SK-N-SH (cell line): Measurements from ENCODE around the gene TMPRSS12. TPM values are rescaled to one million over a fixed set of nuclear protein-coding genes. Genes with fewer than 3 reads are reported as not detected.

Experiments used
- CTCF ChIA-PET: fragments of 300-600, 350-600 bp; formaldehyde crosslinking; extraction: SDS; loops from one replicate; lab custom pipeline; 2021; lab: Yijun Ruan, JAX
- POLR2A ChIA-PET: fragments of 350-600 bp; sonication (Branson Sonifier 250); formaldehyde crosslinking; extraction: SDS; loops from one replicate; lab custom pipeline; 2020; ENCODE audit warnings: antibody characterized with exemption, inconsistent platforms; lab: Yijun Ruan, JAX
- DNase-seq: peaks from one replicate; pipeline ENCODE4 v3.0.0; 2012
- H2AFZ ChIP-seq: fragments of 200-600 bp; sonication (generic); 2 replicates; pipeline ENCODE4 v1.8.1; 2016; ENCODE audit warnings: antibody characterized with exemption, mild to moderate bottlenecking, low read depth
- H3F3A ChIP-seq: fragments of 200-600 bp; sonication (generic); replicated peaks from 2 replicates; pipeline ENCODE3; 2016; ENCODE audit warnings: antibody characterized with exemption, mild to moderate bottlenecking; ENCODE audit not compliant: insufficient read depth
- H3K27ac ChIP-seq, 2 experiments: fragments of 200-500 bp in 1 of 2; fragments of 200-600 bp in 1 of 2; sonication (Bioruptor generic) in 1 of 2; sonication (generic), shearing (Covaris generic) in 1 of 2; 2 replicates each; pipeline versions ENCODE4 v1.5.1 to v1.6.1; 2014 to 2016; ENCODE audit warnings: low read depth in 2 of 2, inconsistent platforms in 1 of 2, low read length in 1 of 2, mild to moderate bottlenecking in 1 of 2, mixed read lengths in 1 of 2
- H3K27me3 ChIP-seq: fragments of 200-600 bp; sonication (generic), shearing (Covaris generic); 2 replicates; pipeline ENCODE4 v1.6.1; 2016; ENCODE audit warnings: mixed run types; ENCODE audit not compliant: insufficient read depth
- H3K36me3 ChIP-seq, 2 experiments: fragments of 200-500 bp in 1 of 2; fragments of 200-600 bp in 1 of 2; sonication (Bioruptor generic) in 1 of 2; sonication (generic) in 1 of 2; replicated peaks in 1 of 2; 2 replicates each; pipeline versions ENCODE3 to v1.5.1; 2014 to 2016; ENCODE audit warnings: low read length in 1 of 2, mild to moderate bottlenecking in 1 of 2; ENCODE audit not compliant: insufficient read depth in 2 of 2, control insufficient read depth in 1 of 2
- H3K4me1 ChIP-seq, 2 experiments: fragments of 200-500 bp in 1 of 2; fragments of 200-600 bp in 1 of 2; sonication (Bioruptor generic) in 1 of 2; sonication (generic), shearing (Covaris generic) in 1 of 2; 2 replicates each; pipeline versions ENCODE4 v1.5.1 to v1.6.1; 2014 to 2016; ENCODE audit warnings: low read depth in 1 of 2, low read length in 1 of 2, mixed run types in 1 of 2; ENCODE audit not compliant: insufficient read depth in 2 of 2, control insufficient read depth in 1 of 2
- H3K4me2 ChIP-seq: fragments of 200-600 bp; sonication (generic), shearing (Covaris generic); 2 replicates; pipeline ENCODE4 v1.6.1; 2017; ENCODE audit warnings: mixed run types
- H3K4me3 ChIP-seq, 2 experiments: fragments of 200-500 bp in 1 of 2; fragments of 200-600 bp in 1 of 2; sonication (Bioruptor generic) in 1 of 2; sonication (generic), shearing (Covaris generic) in 1 of 2; 2 replicates each; pipeline versions ENCODE4 v1.5.1 to v1.8.1; 2014 to 2016; ENCODE audit warnings: low read depth in 2 of 2, inconsistent platforms in 1 of 2, low read length in 1 of 2, mild to moderate bottlenecking in 1 of 2, mixed read lengths in 1 of 2, moderate library complexity in 1 of 2
- H3K79me2 ChIP-seq: fragments of 200-600 bp; sonication (generic); 2 replicates; pipeline ENCODE4 v1.8.1; 2017; ENCODE audit warnings: mild to moderate bottlenecking; ENCODE audit not compliant: insufficient read depth
- H3K9ac ChIP-seq: fragments of 200-600 bp; sonication (generic); 2 replicates; pipeline ENCODE4 v1.6.1; 2017; ENCODE audit warnings: mixed run types
- H3K9me2 ChIP-seq: fragments of 200-600 bp; sonication (generic); 2 replicates; pipeline ENCODE4 v1.6.1; 2017; ENCODE audit warnings: mixed run types
- H3K9me3 ChIP-seq: fragments of 200-600 bp; sonication (generic); 2 replicates; pipeline ENCODE4 v1.6.1; 2017; ENCODE audit warnings: mixed run types, mild to moderate bottlenecking, moderate library complexity
- H4K20me1 ChIP-seq: fragments of 200-600 bp; sonication (generic); 2 replicates; pipeline ENCODE4 v1.6.1; 2017; ENCODE audit warnings: mild to moderate bottlenecking, mixed run types; ENCODE audit not compliant: insufficient read depth
- CHD2 ChIP-seq: fragments of 150-350 bp; IDR thresholded peaks from 2 replicates; pipeline ENCODE4 v1.6.1; 2018; ENCODE audit warnings: low read length; ENCODE audit not compliant: partially characterized antibody
- FOXJ3 ChIP-seq: sonication (generic); formaldehyde crosslinking; IDR thresholded peaks from 2 replicates; pipeline ENCODE4 v1.5.1; 2020; ENCODE audit warnings: mild to moderate bottlenecking, missing genetic modification reagents
- FOXM1 ChIP-seq: IDR thresholded peaks from 2 replicates; pipeline ENCODE4 v1.4.0; 2012; ENCODE audit warnings: low read depth, mild to moderate bottlenecking
- GABPA ChIP-seq: IDR thresholded peaks from 2 replicates; pipeline ENCODE4 v1.4.0; 2012; ENCODE audit warnings: low read depth, mild to moderate bottlenecking
- GATA2 ChIP-seq: sonication (generic); formaldehyde crosslinking; IDR thresholded peaks from 2 replicates; pipeline ENCODE4 v1.5.0; 2020; ENCODE audit warnings: mild to moderate bottlenecking, missing genetic modification reagents
- JUND ChIP-seq: IDR thresholded peaks from 2 replicates; pipeline ENCODE4 v1.4.0; 2012
- MEF2A ChIP-seq: IDR thresholded peaks from 2 replicates; pipeline ENCODE4 v1.4.0; 2012; ENCODE audit warnings: low read depth, borderline replicate concordance
- MXI1 ChIP-seq: IDR thresholded peaks from 2 replicates; pipeline ENCODE4 v1.6.1; 2012; ENCODE audit warnings: mild to moderate bottlenecking, low read depth, low read length, improper control_type of control experiment
- NRF1 ChIP-seq: IDR thresholded peaks from 2 replicates; pipeline ENCODE4 v1.6.1; 2012; ENCODE audit warnings: low read depth, mild to moderate bottlenecking, low read length
- POLR2AphosphoS5 ChIP-seq: IDR thresholded peaks from 2 replicates; pipeline ENCODE4 v1.6.1; 2012; ENCODE audit warnings: low read depth, low read length
- RAD21 ChIP-seq: IDR thresholded peaks from 2 replicates; pipeline ENCODE4 v1.6.1; 2012; ENCODE audit warnings: mild to moderate bottlenecking, low read length
- RFX5 ChIP-seq: IDR thresholded peaks from 2 replicates; pipeline ENCODE4 v1.6.1; 2012; ENCODE audit warnings: mild to moderate bottlenecking, improper control_type of control experiment, low read length
- SMC3 ChIP-seq: IDR thresholded peaks from 2 replicates; pipeline ENCODE4 v1.6.1; 2012; ENCODE audit warnings: low read depth, low read length, improper control_type of control experiment
- TAF1 ChIP-seq: IDR thresholded peaks from 2 replicates; pipeline ENCODE4 v1.6.1; 2012; ENCODE audit warnings: low read depth, mild to moderate bottlenecking, low read length, moderate library complexity, borderline replicate concordance
- TCF12 ChIP-seq: IDR thresholded peaks from 2 replicates; pipeline ENCODE4 v1.4.0; 2012
- TEAD4 ChIP-seq: IDR thresholded peaks from 2 replicates; pipeline ENCODE4 v1.4.0; 2012; ENCODE audit warnings: mild to moderate bottlenecking, borderline replicate concordance; ENCODE audit not compliant: insufficient read depth
- USF2 ChIP-seq: fragments of 150-350 bp; IDR thresholded peaks from 2 replicates; pipeline ENCODE4 v1.6.1; 2017; ENCODE audit warnings: antibody characterized with exemption, low read length, low read depth, borderline replicate concordance
- WGBS: methylation state at CpG from one replicate; pipeline ENCODE4 v1.1.6; 2017; ENCODE audit warnings: low lambda C conversion rate; 5-methylcytosine and 5-hydroxymethylcytosine counted together
- polyA plus RNA-seq, 3 experiments: library from polyadenylated mRNA; depleted of rRNA; stranded (reverse); fragments of >200 nt; gene quantifications; 2 replicates each; pipeline ENCODE4 v1.2.3, GENCODE V29; 2012
- TF ChIP-seq, protein P1 (sequence below): fragments of 150-350 bp; IDR thresholded peaks from 2 replicates; pipeline ENCODE4 v1.6.1; 2016; ENCODE audit warnings: mild to moderate bottlenecking, low read depth, low read length
- TF ChIP-seq, protein P2 (sequence below): IDR thresholded peaks from 2 replicates; pipeline ENCODE4 v1.6.1; 2012; ENCODE audit warnings: mild to moderate bottlenecking, low read depth, low read length, moderate library complexity

Gene TMPRSS12
- polyA plus RNA-seq, 1 of the 3 experiments (the other 2 are of a cell fraction): not detected

- Histone ChIP-seq H3K9me2 (no peaks in the 10 kb centered on the region), H3F3A (no peaks in the 10 kb centered on the region), H4K20me1 (no peaks in the 10 kb centered on the region), H3K27ac (no peak overlapping the region), H3K27me3 (no peaks in the 10 kb centered on the region), H3K9ac (no peak overlapping the region), H3K4me1 (no peaks in the 10 kb centered on the region), H3K4me2 (no peak overlapping the region), H3K79me2 (no peaks in the 10 kb centered on the region), H3K9me3 (no peaks in the 10 kb centered on the region), H3K4me3 (no peak overlapping the region), H3K36me3 (no peaks in the 10 kb centered on the region), H2AFZ (no peak overlapping the region)
- DNase-seq: no peak
- ChIA-PET CTCF (no interaction called here), POLR2A (no interaction called here)
- WGBS: 40% methylated on average over 7 of the region's 7 CpGs
- no peak for TF ChIP-seq FOXM1
- TF ChIP-seq JUND: no peak
- no peak for TF ChIP-seq GABPA
- no peak for TF ChIP-seq TEAD4
- no peak for TF ChIP-seq SMC3
- TF ChIP-seq, protein P1, sequence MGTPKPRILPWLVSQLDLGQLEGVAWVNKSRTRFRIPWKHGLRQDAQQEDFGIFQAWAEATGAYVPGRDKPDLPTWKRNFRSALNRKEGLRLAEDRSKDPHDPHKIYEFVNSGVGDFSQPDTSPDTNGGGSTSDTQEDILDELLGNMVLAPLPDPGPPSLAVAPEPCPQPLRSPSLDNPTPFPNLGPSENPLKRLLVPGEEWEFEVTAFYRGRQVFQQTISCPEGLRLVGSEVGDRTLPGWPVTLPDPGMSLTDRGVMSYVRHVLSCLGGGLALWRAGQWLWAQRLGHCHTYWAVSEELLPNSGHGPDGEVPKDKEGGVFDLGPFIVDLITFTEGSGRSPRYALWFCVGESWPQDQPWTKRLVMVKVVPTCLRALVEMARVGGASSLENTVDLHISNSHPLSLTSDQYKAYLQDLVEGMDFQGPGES: no peak
- TF ChIP-seq NRF1: no peak
- no peak for TF ChIP-seq RAD21
- TF ChIP-seq RFX5: no peak
- no peak for TF ChIP-seq GATA2 (CRISPR knock-in tag)
- no peak for TF ChIP-seq POLR2AphosphoS5
- TF ChIP-seq USF2: no peak
Measured at GRCh38 chr12:50841716-50842531, 802 bp upstream of the TMPRSS12 start.

- Histone ChIP-seq H3K27me3 (no peaks in the 10 kb centered on the region), H3K9me2 (no peaks in the 10 kb centered on the region), H3K4me3 (no peak overlapping the region), H3F3A (no peaks in the 10 kb centered on the region), H2AFZ (no peak overlapping the region), H3K9me3 (no peaks in the 10 kb centered on the region), H3K4me2 (no peak overlapping the region), H3K27ac (no peak overlapping the region), H3K4me1 (no peaks in the 10 kb centered on the region), H3K36me3 (no peaks in the 10 kb centered on the region), H4K20me1 (no peaks in the 10 kb centered on the region), H3K79me2 (no peaks in the 10 kb centered on the region), H3K9ac (no peak overlapping the region)
- CTCF ChIA-PET: interaction anchor here (1.1 to 1.3 kb wide), 2 partner anchors 82 to 142 kb away, joined by 3 read pairs; no protein-coding TSS in a partner anchor
- no peak for DNase-seq
- POLR2A ChIA-PET: no interaction called here
- TF ChIP-seq USF2: no peak
- no peak for TF ChIP-seq MXI1
- TF ChIP-seq FOXJ3: no peak
- TF ChIP-seq FOXM1: no peak
- TF ChIP-seq CHD2: no peak
- TF ChIP-seq, protein P2, sequence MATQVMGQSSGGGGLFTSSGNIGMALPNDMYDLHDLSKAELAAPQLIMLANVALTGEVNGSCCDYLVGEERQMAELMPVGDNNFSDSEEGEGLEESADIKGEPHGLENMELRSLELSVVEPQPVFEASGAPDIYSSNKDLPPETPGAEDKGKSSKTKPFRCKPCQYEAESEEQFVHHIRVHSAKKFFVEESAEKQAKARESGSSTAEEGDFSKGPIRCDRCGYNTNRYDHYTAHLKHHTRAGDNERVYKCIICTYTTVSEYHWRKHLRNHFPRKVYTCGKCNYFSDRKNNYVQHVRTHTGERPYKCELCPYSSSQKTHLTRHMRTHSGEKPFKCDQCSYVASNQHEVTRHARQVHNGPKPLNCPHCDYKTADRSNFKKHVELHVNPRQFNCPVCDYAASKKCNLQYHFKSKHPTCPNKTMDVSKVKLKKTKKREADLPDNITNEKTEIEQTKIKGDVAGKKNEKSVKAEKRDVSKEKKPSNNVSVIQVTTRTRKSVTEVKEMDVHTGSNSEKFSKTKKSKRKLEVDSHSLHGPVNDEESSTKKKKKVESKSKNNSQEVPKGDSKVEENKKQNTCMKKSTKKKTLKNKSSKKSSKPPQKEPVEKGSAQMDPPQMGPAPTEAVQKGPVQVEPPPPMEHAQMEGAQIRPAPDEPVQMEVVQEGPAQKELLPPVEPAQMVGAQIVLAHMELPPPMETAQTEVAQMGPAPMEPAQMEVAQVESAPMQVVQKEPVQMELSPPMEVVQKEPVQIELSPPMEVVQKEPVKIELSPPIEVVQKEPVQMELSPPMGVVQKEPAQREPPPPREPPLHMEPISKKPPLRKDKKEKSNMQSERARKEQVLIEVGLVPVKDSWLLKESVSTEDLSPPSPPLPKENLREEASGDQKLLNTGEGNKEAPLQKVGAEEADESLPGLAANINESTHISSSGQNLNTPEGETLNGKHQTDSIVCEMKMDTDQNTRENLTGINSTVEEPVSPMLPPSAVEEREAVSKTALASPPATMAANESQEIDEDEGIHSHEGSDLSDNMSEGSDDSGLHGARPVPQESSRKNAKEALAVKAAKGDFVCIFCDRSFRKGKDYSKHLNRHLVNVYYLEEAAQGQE: no peak
- no peak for TF ChIP-seq GATA2 (CRISPR knock-in tag)
- no peak for TF ChIP-seq TEAD4
- TF ChIP-seq TAF1: no peak
- no peak for TF ChIP-seq MEF2A
- TF ChIP-seq TCF12: no peak
Measured at GRCh38 chr12:50845021-50845647, 2.4 kb downstream of the TMPRSS12 start.
